MV-4-11 (cell line): Measurements from ENCODE around the gene PDE6D.
"Not testable (repeated sequence)": the region's sequence is repeated elsewhere in the genome, so short reads cannot be mapped to it uniquely, and the experiment has no call there.

Source experiments
- DNase-seq: peaks from one replicate; lab custom pipeline; 2025; lab: John Stamatoyannopoulos, UW

The PDE6D gene

GRCh38 chr2:231720292-231720986, 60.6 kb downstream of the PDE6D start:
- no peak for DNase-seq

- DNase-seq, result no peak
Measured at GRCh38 chr2:231718799-231719198, 62.3 kb downstream of the PDE6D start.

- peak; percentile 96 for DNase-seq
Measured at GRCh38 chr2:231717281-231718171, 63.6 kb downstream of the PDE6D start.

- DNase-seq, result no peak
Measured at GRCh38 chr2:231716666-231717280, 64.3 kb downstream of the PDE6D start.

- no peak for DNase-seq
Measured at GRCh38 chr2:231715988-231716616, 65.0 kb downstream of the PDE6D start.

- no peak for DNase-seq
Measured at GRCh38 chr2:231715499-231715837, 65.6 kb downstream of the PDE6D start.

GRCh38 chr2:231714639-231715498, 66.2 kb downstream of the PDE6D start:
- DNase-seq, result peak; percentile 71

GRCh38 chr2:231713730-231714638, 67.1 kb downstream of the PDE6D start:
- peak; percentile 89 for DNase-seq

- not testable (repeated sequence) for DNase-seq
Measured at GRCh38 chr2:231713406-231713729, 67.7 kb downstream of the PDE6D start.

- DNase-seq, result not testable (repeated sequence)
Measured at GRCh38 chr2:231712451-231713021, 68.5 kb downstream of the PDE6D start.

- DNase-seq, result no peak
Measured at GRCh38 chr2:231711677-231712450, 69.2 kb downstream of the PDE6D start.

- peak; percentile 45 for DNase-seq
Measured at GRCh38 chr2:231710799-231711676, 70.0 kb downstream of the PDE6D start.

- peak; percentile 54 for DNase-seq
Measured at GRCh38 chr2:231709981-231710798, 70.9 kb downstream of the PDE6D start.

GRCh38 chr2:231709636-231709980, 71.5 kb downstream of the PDE6D start:
- DNase-seq, result no peak

GRCh38 chr2:231708773-231709635, 72.1 kb downstream of the PDE6D start:
- DNase-seq, result no peak

GRCh38 chr2:231707927-231708772, 72.9 kb downstream of the PDE6D start, which contains the start of gene PTMA:
TSS of gene PTMA (plus strand) at chr2:231708525. CDS start at chr2:231708707, 182 bp downstream.
- peak; percentile 99 for DNase-seq
